Measurements from ENCODE around the gene IFIT2. TPM values are rescaled to one million over a fixed set of nuclear protein-coding genes. Genes with fewer than 3 reads are reported as not detected.
A peak's percentile ranks its signal among the peaks of the same experiment; 100 is the strongest.
"Not testable (repeated sequence)": the region's sequence is repeated elsewhere in the genome, so short reads cannot be mapped to it uniquely, and the experiment has no call there.

Gene IFIT2
- total and polyA plus RNA-seq, 2 donors, result 3.7 to 18.7 TPM

GRCh38 chr10:89345367-89346000 lies 43.6 kb downstream of the IFIT2 start:
- H3K4me3 ChIP-seq (ENCODE audit: low read depth, low read length), result no peak overlapping the region
- H3K36me3 ChIP-seq (ENCODE audit: insufficient read depth), result no peaks in the 10 kb centered on the region
- no peak overlapping the region for H3K27ac ChIP-seq (ENCODE audit: low read depth)
- WGBS, result 95% methylated on average over 4 of the region's 4 CpGs
- no peak for DNase-seq (ENCODE audit: extremely low spot score)
- no peaks in the 10 kb centered on the region for H3K4me1 ChIP-seq (ENCODE audit: insufficient read depth)

DNA sequence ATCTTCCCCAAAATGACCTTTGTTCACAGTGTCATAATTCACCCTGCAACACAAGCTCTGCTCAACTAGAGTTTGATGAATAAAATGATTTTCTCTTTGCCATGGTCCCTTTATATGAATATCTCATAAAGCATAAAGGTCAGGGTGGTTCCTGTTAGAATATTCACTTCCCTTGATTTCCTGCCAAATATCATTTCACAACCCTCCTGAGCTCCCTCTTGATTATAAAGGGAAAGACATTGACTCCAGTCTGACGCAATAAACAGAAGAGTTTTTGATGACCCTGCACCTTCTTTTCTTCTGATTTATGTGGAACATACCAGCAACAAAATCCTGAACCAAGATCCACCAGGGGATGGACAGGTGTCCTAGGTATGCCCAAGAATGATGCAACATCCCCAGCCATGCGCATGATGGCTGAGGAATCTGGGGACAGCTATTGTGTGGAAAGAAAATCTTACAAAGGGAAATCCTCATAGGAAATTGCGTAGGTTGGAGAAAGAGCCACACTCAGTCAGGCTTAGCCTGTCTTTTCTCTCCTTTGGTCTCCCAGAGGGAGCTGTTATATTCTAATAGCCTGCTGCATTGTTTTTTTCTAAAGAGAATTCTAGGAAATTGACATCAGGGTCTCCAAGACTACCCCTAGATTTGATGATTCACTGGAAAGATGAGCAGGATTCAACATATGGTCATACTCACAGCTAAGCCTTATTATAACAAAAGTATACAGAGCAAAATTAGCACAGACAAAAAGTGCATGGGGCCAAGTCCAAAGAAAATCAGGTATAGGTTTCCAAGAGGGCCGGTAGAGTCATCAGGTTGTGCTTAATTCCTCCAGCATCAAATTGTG lies 44.8 kb downstream of the IFIT2 start:
- WGBS, result 60% methylated on average over 4 of the region's 4 CpGs
- H3K4me3 ChIP-seq (ENCODE audit: low read depth, low read length), result no peak overlapping the region
- DNase-seq (ENCODE audit: extremely low spot score), result no peak
- no peaks in the 10 kb centered on the region for H3K4me1 ChIP-seq (ENCODE audit: insufficient read depth)
- no peaks in the 10 kb centered on the region for H3K36me3 ChIP-seq (ENCODE audit: insufficient read depth)
- no peak overlapping the region for H3K27ac ChIP-seq (ENCODE audit: low read depth)

- DNase-seq (ENCODE audit: extremely low spot score), result no peak
- H3K4me1 ChIP-seq (ENCODE audit: insufficient read depth), result no peaks in the 10 kb centered on the region
- H3K4me3 ChIP-seq (ENCODE audit: low read depth, low read length), result no peak overlapping the region
- no peaks in the 10 kb centered on the region for H3K36me3 ChIP-seq (ENCODE audit: insufficient read depth)
- H3K27ac ChIP-seq (ENCODE audit: low read depth), result no peak overlapping the region
- WGBS, result 79% methylated on average over 7 of the region's 7 CpGs
Measured at GRCh38 chr10:89347701-89348457, 46.0 kb downstream of the IFIT2 start.

DNA sequence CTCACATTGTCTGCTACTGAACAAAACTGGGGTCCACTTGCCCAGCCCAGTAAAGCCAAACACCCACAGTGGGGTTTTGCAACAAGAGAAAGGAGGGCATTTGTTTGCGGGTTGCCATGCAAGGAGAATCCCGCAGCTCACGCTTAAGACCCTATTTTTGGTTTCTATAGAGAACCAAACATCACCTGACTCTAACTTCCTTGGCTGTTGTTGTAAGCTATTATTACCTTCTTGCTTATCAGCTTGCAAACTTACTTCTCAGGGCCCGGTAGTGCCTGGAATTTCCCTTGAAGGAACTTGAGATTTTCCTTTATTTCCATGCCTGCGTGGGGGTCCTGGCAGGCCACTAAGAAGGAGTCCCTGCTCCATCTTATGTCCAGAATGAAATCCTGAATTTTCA lies 46.6 kb downstream of the IFIT2 start:
- H3K4me3 ChIP-seq (ENCODE audit: low read depth, low read length), result no peak overlapping the region
- 79% methylated on average over 5 of the region's 5 CpGs for WGBS
- DNase-seq (ENCODE audit: extremely low spot score), result no peak
- H3K36me3 ChIP-seq (ENCODE audit: insufficient read depth), result no peaks in the 10 kb centered on the region
- H3K27ac ChIP-seq (ENCODE audit: low read depth), result no peak overlapping the region
- H3K4me1 ChIP-seq (ENCODE audit: insufficient read depth), result no peaks in the 10 kb centered on the region

GRCh38 chr10:89348975-89349374 lies 47.1 kb downstream of the IFIT2 start:
- no peak overlapping the region for H3K4me3 ChIP-seq (ENCODE audit: low read depth, low read length)
- H3K4me1 ChIP-seq (ENCODE audit: insufficient read depth), result no peaks in the 10 kb centered on the region
- WGBS, result 68% methylated on average over 2 of the region's 2 CpGs
- no peaks in the 10 kb centered on the region for H3K36me3 ChIP-seq (ENCODE audit: insufficient read depth)
- H3K27ac ChIP-seq (ENCODE audit: low read depth), result no peak overlapping the region
- no peak for DNase-seq (ENCODE audit: extremely low spot score)

DNA sequence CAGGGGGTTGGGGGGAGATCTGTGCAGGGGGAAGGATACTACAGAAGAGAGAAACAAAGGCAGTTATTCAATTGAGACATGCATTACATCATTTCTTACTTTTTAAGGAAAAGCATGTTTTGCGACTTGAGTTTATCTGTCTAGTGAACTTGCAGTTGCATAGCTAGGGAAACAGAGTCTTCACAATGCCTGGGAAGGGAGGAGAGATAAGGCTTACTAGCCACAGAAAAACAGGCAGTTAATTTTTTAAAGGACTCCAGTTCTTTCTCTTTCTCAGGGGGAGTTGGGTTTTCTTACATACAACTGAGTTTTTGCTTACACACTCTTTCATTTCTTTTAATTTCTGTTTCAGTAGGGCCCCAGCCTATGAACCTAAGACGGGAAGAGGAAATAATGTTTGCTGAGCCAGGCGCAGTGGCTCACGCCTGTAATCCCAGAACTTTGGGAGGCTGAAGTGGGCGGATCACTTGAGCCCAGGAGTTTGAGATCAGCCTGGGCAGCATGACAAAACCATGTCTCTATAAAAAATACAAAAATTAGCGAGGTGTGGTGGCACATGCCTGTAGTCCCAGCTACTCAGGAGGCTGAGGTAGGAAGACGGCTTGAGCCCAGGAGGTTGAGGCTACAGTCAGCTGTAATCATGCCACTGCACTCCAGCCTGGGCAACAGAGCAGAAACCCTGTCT lies 48.9 kb downstream of the IFIT2 start:
- not testable (repeated sequence) for H3K4me1 ChIP-seq (ENCODE audit: insufficient read depth); DNase-seq (ENCODE audit: extremely low spot score); H3K36me3 ChIP-seq (ENCODE audit: insufficient read depth); H3K4me3 ChIP-seq (ENCODE audit: low read depth, low read length)
- WGBS, result 9% methylated on average over 7 of the region's 7 CpGs
- peak overlapping the region; percentile 57 for H3K27ac ChIP-seq (ENCODE audit: low read depth)

DNA sequence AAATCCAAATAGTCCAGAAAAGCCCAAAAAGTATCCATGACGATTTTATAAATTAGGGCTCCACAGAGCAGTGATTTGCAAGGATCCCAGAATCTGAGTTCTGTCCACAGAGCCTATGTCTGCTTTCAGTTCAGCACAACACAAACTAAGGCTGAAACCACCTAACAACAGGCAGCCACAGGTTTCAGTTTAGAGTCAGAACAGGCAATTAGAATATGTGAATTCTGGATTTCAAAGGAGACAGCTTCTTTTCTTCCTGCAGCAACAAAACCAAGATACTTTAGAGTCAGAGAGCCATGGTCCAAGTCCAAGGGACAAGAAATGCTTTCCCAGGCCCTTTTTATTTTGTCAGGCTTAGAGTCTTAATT lies 49.5 kb downstream of the IFIT2 start:
- H3K4me3 ChIP-seq (ENCODE audit: low read depth, low read length), result no peak overlapping the region
- H3K27ac ChIP-seq (ENCODE audit: low read depth), result peak overlapping the region; percentile 77
- no peak for DNase-seq (ENCODE audit: extremely low spot score)
- no peaks in the 10 kb centered on the region for H3K36me3 ChIP-seq (ENCODE audit: insufficient read depth)
- 20% methylated on average over 1 of the region's 1 CpG for WGBS
- no peaks in the 10 kb centered on the region for H3K4me1 ChIP-seq (ENCODE audit: insufficient read depth)

- Histone ChIP-seq H3K27ac (ENCODE audit: low read depth) (peak overlapping the region; percentile 77), H3K36me3 (ENCODE audit: insufficient read depth) (no peaks in the 10 kb centered on the region), H3K4me3 (ENCODE audit: low read depth, low read length) (no peak overlapping the region), H3K4me1 (ENCODE audit: insufficient read depth) (no peaks in the 10 kb centered on the region)
- 36% methylated on average over 12 of the region's 12 CpGs for WGBS
- DNase-seq (ENCODE audit: extremely low spot score), result no peak
Measured at GRCh38 chr10:89351780-89352597, 50.1 kb downstream of the IFIT2 start.

- DNase-seq (ENCODE audit: extremely low spot score), result no peak
- 92% methylated on average over 4 of the region's 4 CpGs for WGBS
- no peak overlapping the region for H3K4me3 ChIP-seq (ENCODE audit: low read depth, low read length)
- no peaks in the 10 kb centered on the region for H3K4me1 ChIP-seq (ENCODE audit: insufficient read depth)
- no peaks in the 10 kb centered on the region for H3K36me3 ChIP-seq (ENCODE audit: insufficient read depth)
- H3K27ac ChIP-seq (ENCODE audit: low read depth), result no peak overlapping the region
Measured at GRCh38 chr10:89352802-89353201, 51.0 kb downstream of the IFIT2 start.

DNA sequence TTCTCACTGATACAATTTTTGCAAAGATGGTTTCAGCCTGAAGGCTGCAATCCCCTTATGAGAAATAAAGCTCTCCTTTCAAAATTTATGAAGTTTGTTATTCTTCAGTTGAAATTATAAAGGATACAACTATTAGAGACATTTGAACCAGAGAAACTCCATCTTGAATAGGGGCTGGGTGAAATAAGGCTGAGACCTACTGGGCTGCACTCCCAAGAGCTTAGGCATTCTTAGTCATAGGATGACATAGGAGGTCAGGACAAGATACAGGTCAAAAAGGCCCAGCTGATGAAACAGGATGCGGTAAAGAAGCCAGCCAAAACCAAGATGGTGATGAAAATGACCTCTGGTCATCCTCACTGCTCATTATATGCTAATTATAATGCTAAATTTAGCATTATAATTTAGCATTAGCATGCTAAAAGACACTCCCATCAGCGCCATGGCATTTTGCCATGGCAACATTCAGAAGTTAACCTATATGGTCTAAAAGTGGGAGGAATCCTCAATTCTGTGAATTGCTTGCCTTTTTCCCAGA lies 53.6 kb downstream of the IFIT2 start:
- no peak overlapping the region for H3K27ac ChIP-seq (ENCODE audit: low read depth)
- no peaks in the 10 kb centered on the region for H3K36me3 ChIP-seq (ENCODE audit: insufficient read depth)
- 94% methylated on average over 2 of the region's 2 CpGs for WGBS
- no peak overlapping the region for H3K4me3 ChIP-seq (ENCODE audit: low read depth, low read length)
- DNase-seq (ENCODE audit: extremely low spot score), result no peak
- no peaks in the 10 kb centered on the region for H3K4me1 ChIP-seq (ENCODE audit: insufficient read depth)

- Histone ChIP-seq H3K4me1 (ENCODE audit: insufficient read depth) (no peaks in the 10 kb centered on the region), H3K4me3 (ENCODE audit: low read depth, low read length) (no peak overlapping the region), H3K36me3 (ENCODE audit: insufficient read depth) (no peaks in the 10 kb centered on the region), H3K27ac (ENCODE audit: low read depth) (no peak overlapping the region)
- WGBS, result 69% methylated on average over 1 of the region's 1 CpG
- no peak for DNase-seq (ENCODE audit: extremely low spot score)
Measured at GRCh38 chr10:89357096-89357495, 55.2 kb downstream of the IFIT2 start.

- Histone ChIP-seq H3K36me3 (ENCODE audit: insufficient read depth) (no peaks in the 10 kb centered on the region), H3K27ac (ENCODE audit: low read depth) (no peak overlapping the region), H3K4me3 (ENCODE audit: low read depth, low read length) (no peak overlapping the region), H3K4me1 (ENCODE audit: insufficient read depth) (no peaks in the 10 kb centered on the region)
- 85% methylated on average over 2 of the region's 2 CpGs for WGBS
- no peak for DNase-seq (ENCODE audit: extremely low spot score)
Measured at GRCh38 chr10:89357975-89358374, 56.1 kb downstream of the IFIT2 start.
